ENCODE results near the gene FASTKD3. TPM values are rescaled to one million over a fixed set of nuclear protein-coding genes. Genes with fewer than 3 reads are reported as not detected.

The FASTKD3 gene
- total RNA-seq, 1 experiment from 2014 or later = 9.9 TPM

- no peak overlapping the region for H3K27ac ChIP-seq (ENCODE audit: low read length)
- ATAC-seq (no peak), DNase-seq (ENCODE audit: low read depth, low spot score) (no peak)
- no peaks in the 10 kb centered on the region for H3K36me3 ChIP-seq (ENCODE audit: control insufficient read depth, insufficient read depth, low read length)
- no TSS peak for BruUV-seq (replicated peaks)
- no peaks in the 10 kb centered on the region for H3K27me3 ChIP-seq (ENCODE audit: control insufficient read depth, insufficient read depth, low read length)
- POLR2A ChIA-PET = no interaction called here
- H3K9me3 ChIP-seq (ENCODE audit: control insufficient read depth, insufficient read depth, low read depth, low read length) = no peaks in the 10 kb centered on the region
- H3K4me3 ChIP-seq (ENCODE audit: low read depth in 2 of 2, low read length in 2 of 2) = no peak overlapping the region
- CTCF ChIA-PET = no interaction called here
- H3K4me1 ChIP-seq (ENCODE audit: control insufficient read depth, insufficient read depth, low read length) = no peaks in the 10 kb centered on the region; the same call in 1 of the 2 replicates
- intact Hi-C loops (cut with micrococcal nuclease; ENCODE audit: unreplicated experiment) (no loop called here), in situ Hi-C loops (cut with HindIII; ENCODE audit: low pct_unique_long_range_greater_than_20kb, low sequenced_read_pairs) (no loop called here)
- TF ChIP-seq REST (IDR thresholded peaks at IDR 0.05; ENCODE audit: insufficient read depth in 1 of 2, low read depth in 2 of 2, low read length in 1 of 2) = no peak
- TF ChIP-seq POLR2AphosphoS5 (IDR thresholded peaks at IDR 0.05; ENCODE audit: low read depth, low read length) = no peak
- no peak for TF ChIP-seq TCF7L2 (IDR thresholded peaks at IDR 0.05; ENCODE audit: low read depth, low read length)
- TF ChIP-seq CTCF (IDR thresholded peaks at IDR 0.05) = no peak
- no peak for TF ChIP-seq SIN3A (IDR thresholded peaks at IDR 0.05; ENCODE audit: borderline replicate concordance, insufficient read depth, low read depth, low read length)
These were observed 15.8 kb downstream of the FASTKD3 start for GRCh38 chr5:7852988-7853387.

GRCh38 chr5:7852542-7852941 is 16.3 kb downstream of the FASTKD3 start:
- CTCF ChIA-PET = no interaction called here
- Histone ChIP-seq H3K4me1 (ENCODE audit: control insufficient read depth, insufficient read depth, low read length) (no peaks in the 10 kb centered on the region; the same call in 1 of the 2 replicates), H3K9me3 (ENCODE audit: control insufficient read depth, insufficient read depth, low read depth, low read length) (no peaks in the 10 kb centered on the region), H3K4me3 (ENCODE audit: low read depth in 2 of 2, low read length in 2 of 2) (no peak overlapping the region), H3K36me3 (ENCODE audit: control insufficient read depth, insufficient read depth, low read length) (no peaks in the 10 kb centered on the region), H3K27ac (ENCODE audit: low read length) (no peak overlapping the region), H3K27me3 (ENCODE audit: control insufficient read depth, insufficient read depth, low read length) (no peaks in the 10 kb centered on the region)
- ATAC-seq (no peak), DNase-seq (ENCODE audit: low read depth, low spot score) (no peak)
- TF ChIP-seq TCF7L2 (IDR thresholded peaks at IDR 0.05; ENCODE audit: low read depth, low read length) = no peak
- no peak for TF ChIP-seq SIN3A (IDR thresholded peaks at IDR 0.05; ENCODE audit: borderline replicate concordance, insufficient read depth, low read depth, low read length)
- TF ChIP-seq POLR2AphosphoS5 (IDR thresholded peaks at IDR 0.05; ENCODE audit: low read depth, low read length) = no peak
- TF ChIP-seq REST (IDR thresholded peaks at IDR 0.05; ENCODE audit: insufficient read depth in 1 of 2, low read depth in 2 of 2, low read length in 1 of 2) = no peak
- no peak for TF ChIP-seq CTCF (IDR thresholded peaks at IDR 0.05)
- in situ Hi-C loops (cut with HindIII; ENCODE audit: low pct_unique_long_range_greater_than_20kb, low sequenced_read_pairs) = no loop called here
- intact Hi-C loops (cut with micrococcal nuclease; ENCODE audit: unreplicated experiment) = no loop called here
- POLR2A ChIA-PET = no interaction called here
- no TSS peak for BruUV-seq (replicated peaks)

All from Panc1 (cell line).